ENCODE results near the gene PFKP. TPM values are rescaled to one million over a fixed set of nuclear protein-coding genes. Genes with fewer than 3 reads are reported as not detected.
A peak's percentile ranks its signal among the peaks of the same experiment; 100 is the strongest.

The PFKP gene
- polyA plus RNA-seq, 2 of the 4 experiments (the other 2 are of a cell fraction) = 164 to 279 TPM

DNA sequence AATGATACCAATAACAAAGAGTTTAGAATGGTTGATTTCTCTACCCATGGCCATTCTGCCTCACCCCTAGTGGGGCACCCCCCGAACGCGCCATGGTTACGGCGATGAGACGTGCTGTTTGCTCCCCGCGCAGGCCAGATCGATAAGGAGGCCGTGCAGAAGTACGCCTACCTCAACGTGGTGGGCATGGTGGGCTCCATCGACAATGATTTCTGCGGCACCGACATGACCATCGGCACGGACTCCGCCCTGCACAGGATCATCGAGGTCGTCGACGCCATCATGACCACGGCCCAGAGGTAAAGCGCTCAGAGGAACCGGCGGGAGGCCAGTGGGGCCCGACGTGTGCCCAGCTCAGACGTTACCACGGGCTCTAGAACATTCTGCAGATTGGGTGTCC lies 36.3 kb downstream of the PFKP start (continued):
- no peak for TF ChIP-seq ZFP36 (IDR thresholded peaks at IDR 0.05; ENCODE audit: borderline replicate concordance, partially characterized antibody)
- TF ChIP-seq HES2 (IDR thresholded peaks at IDR 0.05) = no peak
- TF ChIP-seq FOXS1 (CRISPR knock-in tag; IDR thresholded peaks at IDR 0.05) = no peak
- TF ChIP-seq ESRRA (IDR thresholded peaks at IDR 0.05; ENCODE audit: borderline replicate concordance, low read length) = no peak
- TF ChIP-seq POLR2AphosphoS2 (conservative IDR thresholded peaks at IDR 0.05; ENCODE audit: low read length) = no peak
- no peak for TF ChIP-seq PBX3 (IDR thresholded peaks at IDR 0.05)
- no peak for TF ChIP-seq TP53 (CRISPR knock-in tag; IDR thresholded peaks at IDR 0.05)

DNA sequence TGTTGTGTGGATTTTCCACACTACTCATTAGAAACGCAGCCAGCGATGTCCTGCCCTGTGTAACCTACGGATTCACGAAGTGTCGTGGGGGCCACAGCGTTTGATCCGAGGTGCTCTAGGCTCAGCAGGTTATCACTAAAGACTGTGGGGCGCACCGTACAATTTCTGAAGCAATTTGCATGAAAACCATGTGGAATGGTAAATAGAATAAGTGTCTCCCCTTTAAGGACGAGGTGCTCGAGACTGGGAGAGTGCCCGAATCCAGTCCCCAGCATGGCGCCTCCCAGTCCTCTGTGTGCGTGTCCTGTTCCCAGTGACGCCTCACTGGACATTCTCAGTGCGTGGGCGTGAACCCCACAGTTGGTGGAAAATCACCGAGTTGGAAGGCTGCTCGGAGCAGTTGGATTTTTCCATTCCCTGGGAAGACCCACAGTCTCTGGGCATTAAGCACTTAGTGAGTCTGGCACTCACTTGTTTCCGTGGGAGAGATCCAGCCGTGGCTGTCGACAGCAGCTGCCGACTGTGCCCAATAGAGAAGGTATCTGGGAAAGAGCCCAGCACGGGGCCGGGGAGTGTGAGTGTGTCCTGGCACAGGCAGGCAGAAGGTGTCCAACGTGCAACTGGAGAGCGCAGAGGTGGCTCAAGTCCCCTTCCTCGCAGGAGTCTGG lies 37.0 kb downstream of the PFKP start:
- no peak overlapping the region for H3K4me3 ChIP-seq
- CTCF ChIA-PET = interaction anchor here (1.7 kb wide), 1 partner anchor 13 kb away, joined by 5 read pairs; no protein-coding TSS in a partner anchor
- 81% methylated on average over 28 of the region's 28 CpGs for whole genome bisulfite sequencing (ENCODE audit: missing lambda C conversion rate)

DNA sequence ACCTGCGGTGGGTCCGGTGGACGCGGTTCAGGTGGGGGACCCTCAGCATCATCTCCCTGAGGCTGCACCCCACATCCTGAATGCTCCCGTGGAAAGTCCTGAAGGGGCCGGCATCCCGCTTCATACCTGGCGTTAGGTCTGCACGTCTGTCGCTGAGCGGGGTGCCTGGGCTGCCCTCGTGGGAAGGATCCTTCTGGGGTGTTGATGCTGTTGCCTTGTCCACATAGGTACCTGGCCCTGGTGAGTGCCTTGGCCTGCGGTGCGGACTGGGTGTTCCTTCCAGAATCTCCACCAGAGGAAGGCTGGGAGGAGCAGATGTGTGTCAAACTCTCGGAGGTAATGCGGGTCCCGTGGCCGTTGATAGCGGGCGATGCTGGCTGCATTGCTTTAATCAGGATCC lies 37.8 kb downstream of the PFKP start:
- H3K4me2 ChIP-seq = no peak overlapping the region
- DNase-seq (ENCODE audit: low read depth in 1 of 2, low spot score in 1 of 2) (no peak), FAIRE-seq (no peak), ATAC-seq (no peak)
- no peaks in the 10 kb centered on the region for H3K9me3 ChIP-seq
- POLR2A ChIA-PET = no interaction called here
- 96% methylated on average over 9 of the region's 20 CpGs for WGBS (ENCODE audit: missing lambda C conversion rate)
- no peak for TF ChIP-seq ELK1 (IDR thresholded peaks at IDR 0.05; ENCODE audit: low read depth, low read length)
- no peak for TF ChIP-seq EP300 (IDR thresholded peaks at IDR 0.05)
- no peak for TF ChIP-seq ZC3H11A (IDR thresholded peaks at IDR 0.05)
- no peak for TF ChIP-seq KDM1A (IDR thresholded peaks at IDR 0.05; ENCODE audit: low read depth)
- TF ChIP-seq, protein P1, sequence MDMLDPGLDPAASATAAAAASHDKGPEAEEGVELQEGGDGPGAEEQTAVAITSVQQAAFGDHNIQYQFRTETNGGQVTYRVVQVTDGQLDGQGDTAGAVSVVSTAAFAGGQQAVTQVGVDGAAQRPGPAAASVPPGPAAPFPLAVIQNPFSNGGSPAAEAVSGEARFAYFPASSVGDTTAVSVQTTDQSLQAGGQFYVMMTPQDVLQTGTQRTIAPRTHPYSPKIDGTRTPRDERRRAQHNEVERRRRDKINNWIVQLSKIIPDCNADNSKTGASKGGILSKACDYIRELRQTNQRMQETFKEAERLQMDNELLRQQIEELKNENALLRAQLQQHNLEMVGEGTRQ (IDR thresholded peaks at IDR 0.05) = no peak
- no peak for TF ChIP-seq SREBF2 (IDR thresholded peaks at IDR 0.05)
- no peak for TF ChIP-seq EHF (CRISPR knock-in tag; IDR thresholded peaks at IDR 0.05)
- TF ChIP-seq ESRRA (IDR thresholded peaks at IDR 0.05; ENCODE audit: borderline replicate concordance, low read length) = no peak
- no peak for TF ChIP-seq ZFP36 (IDR thresholded peaks at IDR 0.05; ENCODE audit: borderline replicate concordance, partially characterized antibody)
- no peak for TF ChIP-seq JUNB (IDR thresholded peaks at IDR 0.05)
- TF ChIP-seq MYC (IDR thresholded peaks at IDR 0.05; ENCODE audit: borderline replicate concordance, low read length) = no peak
- peaks cover 82% of the 10 kb centered on the region for H3K4me1 ChIP-seq
- peak overlapping the region; percentile 86 to 92 for H3K27ac ChIP-seq
- CTCF ChIA-PET = no interaction called here
- no peak overlapping the region for H3K4me3 ChIP-seq

More for the DNA sequence above, 37.0 kb downstream of the PFKP start:
- H3K4me1 ChIP-seq = peaks cover 82% of the 10 kb centered on the region
- H3K4me2 ChIP-seq = no peak overlapping the region
- no peak for ATAC-seq
- POLR2A ChIA-PET = no interaction called here
- no peaks in the 10 kb centered on the region for H3K9me3 ChIP-seq
- H3K27ac ChIP-seq = peak overlapping the region; percentile 86 to 92
- no peak for DNase-seq (ENCODE audit: low read depth in 1 of 2, low spot score in 1 of 2)
- TF ChIP-seq RCOR1 (IDR thresholded peaks at IDR 0.05; ENCODE audit: low read depth, low read length) (no peak), CHD4 (IDR thresholded peaks at IDR 0.05; ENCODE audit: borderline replicate concordance) (no peak), EHMT2 (IDR thresholded peaks at IDR 0.05; ENCODE audit: low read depth) (no peak), NFE2L2 (conservative IDR thresholded peaks at IDR 0.05; ENCODE audit: low read length) (no peak), RARB (CRISPR knock-in tag; IDR thresholded peaks at IDR 0.05) (no peak), MAZ (IDR thresholded peaks at IDR 0.05; ENCODE audit: borderline replicate concordance, low read depth, low read length) (no peak), FOSL2 (IDR thresholded peaks at IDR 0.05) (no peak), FOSL2 (CRISPR knock-in tag; IDR thresholded peaks at IDR 0.05) (no peak)
- TF ChIP-seq, protein P1 (IDR thresholded peaks at IDR 0.05) = no peak
- no peak for FAIRE-seq

All from A549 (cell line).